ENCODE data around the gene EVI5L.
"Not testable (repeated sequence)": the region's sequence is repeated elsewhere in the genome, so short reads cannot be mapped to it uniquely, and the experiment has no call there.

Gene EVI5L

DNA sequence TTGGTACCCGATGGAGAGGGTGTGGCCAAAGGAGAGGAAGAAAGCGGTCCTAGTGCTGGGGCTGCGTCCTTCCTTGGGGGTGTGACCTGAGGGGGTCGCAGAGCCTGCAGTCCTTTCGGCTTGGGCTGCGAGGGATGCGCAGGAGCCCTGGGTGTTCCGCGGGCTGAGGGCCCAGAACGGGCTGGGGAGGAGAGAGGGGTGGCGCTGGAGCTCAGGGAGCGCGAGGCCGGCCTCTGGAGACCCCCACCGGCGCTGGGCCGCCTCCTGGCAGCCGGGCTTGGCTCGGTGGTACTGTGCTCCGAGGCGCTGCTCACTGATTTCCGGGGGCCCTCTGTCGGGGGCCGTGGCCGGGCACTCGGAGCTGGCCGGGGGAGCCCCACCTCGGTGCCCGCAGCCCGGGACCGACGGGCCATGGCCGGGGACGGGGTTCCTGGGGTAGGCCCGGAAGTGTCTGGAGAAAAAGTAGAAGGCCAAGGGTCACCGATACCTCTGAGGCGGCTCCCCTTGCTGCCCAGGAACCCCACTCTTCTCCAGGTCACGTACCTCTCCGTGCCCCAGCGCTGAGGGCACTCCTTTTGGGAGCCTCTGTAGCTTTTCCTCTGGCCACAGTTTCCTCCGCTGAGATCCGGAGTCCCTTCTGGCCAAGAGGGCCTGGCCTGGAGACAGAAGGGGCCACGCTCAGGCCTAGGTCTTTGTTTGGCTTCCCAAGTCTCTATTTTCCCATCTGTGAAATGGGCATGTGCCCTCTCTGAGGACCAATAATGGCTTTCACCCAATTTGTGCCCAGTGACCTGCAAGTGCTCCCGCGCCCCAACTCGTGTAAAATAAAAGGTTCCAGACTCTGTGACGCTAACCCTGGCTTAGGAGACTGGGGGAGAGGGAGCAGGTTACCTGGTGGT, 42.5 kb downstream of the EVI5L start:
- no peak for DNase-seq (ENCODE audit: low spot score)

DNA sequence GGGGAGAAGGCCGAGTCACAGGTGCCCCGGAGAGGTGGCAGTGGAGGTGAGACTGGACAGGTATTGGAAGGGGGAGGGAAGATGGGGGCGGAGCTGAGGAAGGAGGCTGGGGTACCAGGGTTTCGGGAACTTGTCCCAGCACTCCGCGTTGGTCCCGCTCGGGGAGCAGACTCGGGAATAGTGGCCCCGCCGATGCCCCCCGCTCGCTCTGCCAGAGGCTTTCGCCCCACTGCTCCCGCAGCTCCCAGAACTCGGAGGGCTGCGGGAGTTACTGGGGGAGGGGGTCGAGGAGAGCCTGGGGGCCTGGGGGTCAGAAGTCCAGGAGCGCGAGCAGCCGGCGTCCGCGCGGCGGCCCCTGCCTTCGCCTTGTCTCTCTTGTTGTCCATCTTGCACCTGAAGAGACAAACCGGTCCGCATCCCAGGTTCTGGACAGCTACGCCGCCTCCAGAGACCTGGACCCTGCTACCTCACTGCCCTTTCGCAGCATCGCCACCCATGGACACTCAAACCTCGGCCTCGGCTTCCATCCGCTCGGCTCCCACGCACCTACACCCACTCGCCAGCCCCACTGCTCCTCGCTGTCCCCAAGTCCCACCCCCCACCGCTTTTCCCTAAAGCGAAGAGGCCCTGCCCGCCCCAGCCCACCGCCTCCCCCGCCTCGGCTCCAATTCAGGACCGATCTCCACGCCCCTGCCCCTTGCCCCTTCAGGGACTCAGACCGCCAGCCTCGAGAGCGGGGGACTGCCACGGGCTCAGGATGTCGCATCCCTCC, 43.5 kb downstream of the EVI5L start:
- DNase-seq (ENCODE audit: low spot score): no peak

DNA sequence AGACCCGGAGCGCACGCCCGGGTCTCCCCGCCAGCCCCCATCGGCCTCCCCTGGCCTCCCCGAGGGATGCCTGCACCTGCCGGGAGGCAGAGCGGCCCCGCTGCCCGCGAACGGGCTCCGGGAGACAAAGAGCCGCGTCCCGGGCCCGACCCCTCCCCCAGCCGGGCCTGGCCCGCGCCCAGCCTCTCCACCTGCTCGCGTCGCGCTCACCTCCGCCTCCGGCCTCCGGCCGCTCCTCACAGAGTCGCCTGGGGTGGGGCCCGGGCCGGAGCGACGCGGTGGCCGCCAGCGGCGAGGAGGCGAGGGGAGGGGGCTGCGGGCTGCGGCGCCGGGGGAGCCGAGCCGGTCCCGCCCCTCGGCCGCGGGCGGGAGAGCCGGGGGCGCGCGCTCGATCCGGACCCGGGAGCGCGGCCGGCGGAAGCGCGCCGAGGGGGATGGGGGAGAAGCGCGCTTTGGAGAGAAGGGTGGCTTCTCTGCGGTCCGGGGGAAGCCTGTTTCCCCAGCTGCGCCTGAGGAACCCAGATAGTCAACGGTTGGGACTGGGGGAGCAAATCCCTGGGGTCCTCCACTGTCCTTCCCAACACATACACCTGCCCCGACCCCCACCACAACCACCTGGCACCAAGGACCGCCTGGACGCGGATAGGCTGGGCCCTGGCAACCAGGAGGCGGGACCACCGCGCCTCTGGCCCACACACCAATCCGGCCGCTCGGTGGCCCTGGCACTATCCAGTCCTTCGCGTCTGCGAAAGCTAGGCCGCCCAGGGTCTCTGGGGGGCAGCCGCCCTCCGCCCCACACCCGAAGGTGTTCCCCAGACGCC, 44.3 kb downstream of the EVI5L start, which contains the start of gene PRR36:
Gene PRR36 (minus strand): TSS at position 315 of the 821 bp plus-strand sequence. CDS start 701 bp downstream, outside the sequence.
- DNase-seq (ENCODE audit: low spot score): no peak

DNA sequence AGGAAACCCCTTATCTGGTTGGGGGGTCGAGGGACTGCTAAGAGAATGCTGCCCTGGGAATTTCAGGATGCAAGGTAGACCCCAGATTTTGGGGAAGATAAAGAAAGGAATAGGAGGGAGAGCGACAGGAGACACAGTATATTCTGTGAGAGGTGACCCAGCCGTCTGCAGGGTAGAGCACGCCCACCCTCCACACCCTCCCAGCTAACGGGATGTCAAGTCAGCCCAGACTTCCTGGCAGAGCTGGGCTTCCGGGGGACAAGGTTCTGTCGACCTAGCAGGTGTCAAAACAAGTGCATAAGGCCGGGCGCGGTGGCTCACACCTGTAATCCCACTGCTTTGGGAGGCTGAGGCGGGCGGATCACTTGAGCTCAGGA, 44.9 kb downstream of the EVI5L start:
- no peak for DNase-seq (ENCODE audit: low spot score)

DNA sequence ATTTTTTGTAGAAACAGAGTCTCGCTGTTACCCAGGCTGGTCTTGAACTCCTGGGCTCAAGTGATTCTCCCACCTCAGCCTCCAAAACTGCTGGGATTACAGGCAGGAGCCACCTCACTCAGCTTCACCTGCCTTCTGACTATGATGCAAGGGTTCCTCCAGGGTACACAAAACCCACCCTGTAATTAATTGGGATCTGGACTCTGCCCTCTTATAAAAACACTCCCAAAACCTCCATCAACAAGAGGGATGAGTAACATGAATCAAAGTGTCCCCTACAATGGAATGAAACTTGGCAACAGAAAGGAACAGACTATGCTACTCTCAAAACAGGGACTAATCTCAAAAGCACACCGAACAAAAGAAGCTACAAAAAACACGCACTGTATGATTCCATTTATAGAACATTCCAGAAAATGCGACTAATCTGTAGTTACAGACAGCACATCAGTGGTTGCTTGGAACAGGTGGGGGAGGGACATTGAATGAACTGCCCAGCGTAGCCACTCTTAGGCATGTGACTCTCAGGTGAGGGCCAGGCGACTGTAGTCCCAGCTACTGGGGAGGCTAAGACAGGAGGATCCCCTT, 47.3 kb downstream of the EVI5L start:
- DNase-seq (ENCODE audit: low spot score): no peak

DNA sequence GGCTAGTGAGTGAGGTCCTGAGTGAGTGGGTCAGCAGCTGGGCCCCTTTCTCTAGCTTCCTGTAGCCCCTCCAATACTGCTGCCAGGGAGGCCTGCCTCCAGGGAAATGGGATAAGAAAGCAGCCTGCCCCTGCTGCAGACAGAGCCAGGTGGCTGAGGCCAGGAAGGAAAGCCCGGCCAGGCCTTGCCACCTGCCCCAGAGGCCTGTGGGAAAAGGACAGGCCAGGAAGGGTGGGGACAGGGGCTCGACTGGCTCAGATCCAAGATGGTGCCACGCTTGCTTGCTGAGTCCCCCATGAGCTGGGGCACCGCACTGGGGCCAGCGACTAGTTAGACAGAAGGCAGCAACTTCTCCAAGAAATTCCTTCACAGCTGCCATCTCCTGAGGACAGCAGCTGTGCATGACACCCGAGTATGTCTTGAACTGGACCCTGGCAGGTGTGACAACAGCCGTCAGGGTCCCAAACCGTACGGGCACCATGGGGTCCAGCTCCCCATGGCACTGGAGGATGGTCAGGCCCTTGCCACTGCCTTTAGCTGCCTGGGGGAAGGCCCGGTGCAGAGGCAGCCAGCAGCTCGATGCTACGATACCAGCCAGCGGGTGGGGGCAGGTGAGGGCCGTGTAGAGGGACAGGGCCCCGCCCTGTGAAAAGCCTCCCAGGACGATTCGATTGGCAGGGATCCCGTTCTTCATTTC, 49.2 kb downstream of the EVI5L start:
- DNase-seq (ENCODE audit: low spot score): no peak

DNA sequence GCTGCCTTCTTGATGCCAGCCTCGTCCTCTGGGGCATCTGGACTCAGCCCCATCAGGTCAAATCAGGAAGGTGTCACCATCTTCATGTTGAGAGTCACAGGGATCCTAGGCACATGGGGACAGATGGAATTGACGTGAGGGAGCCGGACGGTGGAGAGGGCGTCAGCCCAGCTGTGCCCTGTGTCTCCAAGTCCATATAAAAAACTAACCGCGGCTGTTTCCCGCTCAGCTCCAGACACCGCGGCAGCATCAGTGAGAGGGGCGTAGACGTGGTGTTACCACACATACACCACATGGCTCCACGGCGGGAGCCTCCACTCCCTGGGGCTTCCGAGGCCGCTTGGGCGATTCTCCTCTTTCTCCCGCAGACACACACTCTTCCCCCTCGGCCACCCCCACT, 49.8 kb downstream of the EVI5L start:
- DNase-seq (ENCODE audit: low spot score): no peak

DNA sequence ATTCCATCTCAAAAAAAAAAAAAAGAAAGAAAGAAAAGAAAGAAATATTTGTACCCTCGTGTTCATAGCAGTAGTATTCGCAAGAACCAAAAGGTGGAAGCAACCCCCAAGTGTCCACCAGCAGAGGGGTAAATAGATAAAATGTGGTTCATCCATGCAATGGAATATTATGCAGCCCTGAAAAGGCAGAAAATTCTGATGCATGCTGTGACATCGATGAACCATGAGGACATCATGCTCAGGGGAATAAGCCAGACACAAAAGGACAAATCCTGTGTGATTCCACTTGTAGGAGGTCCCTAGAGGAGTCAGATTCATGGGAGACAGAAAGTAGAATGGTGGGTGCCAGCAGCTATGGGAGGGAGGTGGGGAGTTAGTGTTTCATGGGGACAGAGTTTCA, 51.9 kb downstream of the EVI5L start:
- DNase-seq (ENCODE audit: low spot score): no peak

DNA sequence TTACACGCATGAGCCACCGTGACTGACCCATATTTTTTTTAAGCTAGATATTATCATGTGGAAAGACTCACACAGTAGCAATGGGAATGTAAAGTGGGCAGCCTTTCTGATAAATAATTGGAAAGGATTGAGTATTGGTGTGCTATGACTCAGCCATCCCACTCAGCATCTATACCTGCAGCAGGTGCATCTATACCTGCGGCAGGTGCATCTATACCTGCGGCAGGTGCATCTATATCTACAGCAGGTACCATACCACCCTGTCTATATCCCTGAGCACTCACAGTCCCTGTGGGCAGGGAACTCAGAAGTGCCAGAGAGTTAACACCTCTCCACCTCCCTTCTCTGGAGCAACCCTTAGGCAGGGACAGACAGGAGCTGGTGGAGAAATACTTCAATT, 53.1 kb downstream of the EVI5L start:
- DNase-seq (ENCODE audit: low spot score): no peak

DNA sequence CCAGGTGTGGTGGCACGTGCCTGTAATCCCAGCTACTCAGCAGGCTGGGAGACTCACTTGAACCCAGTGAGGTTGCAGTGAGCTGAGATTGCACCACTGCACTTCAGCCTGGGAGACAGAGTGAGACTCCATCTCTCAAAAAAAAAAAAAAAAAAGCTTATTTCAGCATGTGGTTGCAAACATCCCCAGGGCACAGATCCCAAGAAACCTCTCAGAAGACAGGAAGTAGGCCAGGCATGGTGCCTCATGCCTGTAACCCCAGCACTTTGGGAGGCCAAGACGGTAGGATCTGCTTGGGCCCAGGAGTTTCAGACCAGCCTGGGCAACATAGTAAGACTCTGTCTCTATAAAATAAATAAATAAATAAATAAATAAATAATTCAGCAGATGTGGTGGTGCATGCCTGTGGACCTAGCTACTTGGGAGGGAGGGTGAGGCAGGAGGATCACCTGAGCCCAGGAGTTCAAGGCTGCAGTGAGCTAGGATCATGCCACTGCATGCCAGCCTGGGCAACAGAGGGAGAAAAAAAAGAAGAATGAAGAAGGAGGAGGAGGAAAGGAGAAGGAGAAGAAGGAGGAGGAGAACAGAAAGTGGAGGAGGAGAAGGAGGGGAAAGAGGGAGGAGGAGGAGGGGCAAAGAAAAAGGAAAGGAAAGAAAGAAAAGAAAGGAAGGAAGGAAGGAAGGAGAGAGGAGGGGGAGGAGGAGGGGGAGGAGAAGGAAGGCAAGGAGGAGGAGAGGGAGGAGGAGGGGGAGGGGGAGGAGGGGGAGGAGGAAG, 54.0 kb downstream of the EVI5L start:
- no peak for DNase-seq (ENCODE audit: low spot score)

DNA sequence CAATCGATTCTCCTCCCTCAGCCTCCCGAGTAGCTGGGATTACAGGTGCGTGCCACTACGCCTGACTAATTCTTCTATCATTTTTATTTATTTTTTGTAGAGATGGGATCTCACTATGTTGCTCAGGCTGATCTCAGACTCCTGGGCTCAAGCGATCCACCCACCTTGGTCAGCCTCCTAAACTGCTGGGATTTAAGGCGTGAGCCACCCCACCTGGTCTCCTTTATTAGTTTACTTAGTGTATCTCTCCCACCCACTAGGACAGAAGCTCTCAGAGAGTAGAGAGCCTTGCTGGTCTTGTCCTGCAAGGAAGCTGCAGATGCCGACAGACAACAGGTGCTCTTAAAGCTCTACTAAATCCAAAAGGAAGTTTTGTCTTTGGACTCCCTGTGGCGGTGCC, 55.8 kb downstream of the EVI5L start:
- DNase-seq (ENCODE audit: low spot score): no peak

DNA sequence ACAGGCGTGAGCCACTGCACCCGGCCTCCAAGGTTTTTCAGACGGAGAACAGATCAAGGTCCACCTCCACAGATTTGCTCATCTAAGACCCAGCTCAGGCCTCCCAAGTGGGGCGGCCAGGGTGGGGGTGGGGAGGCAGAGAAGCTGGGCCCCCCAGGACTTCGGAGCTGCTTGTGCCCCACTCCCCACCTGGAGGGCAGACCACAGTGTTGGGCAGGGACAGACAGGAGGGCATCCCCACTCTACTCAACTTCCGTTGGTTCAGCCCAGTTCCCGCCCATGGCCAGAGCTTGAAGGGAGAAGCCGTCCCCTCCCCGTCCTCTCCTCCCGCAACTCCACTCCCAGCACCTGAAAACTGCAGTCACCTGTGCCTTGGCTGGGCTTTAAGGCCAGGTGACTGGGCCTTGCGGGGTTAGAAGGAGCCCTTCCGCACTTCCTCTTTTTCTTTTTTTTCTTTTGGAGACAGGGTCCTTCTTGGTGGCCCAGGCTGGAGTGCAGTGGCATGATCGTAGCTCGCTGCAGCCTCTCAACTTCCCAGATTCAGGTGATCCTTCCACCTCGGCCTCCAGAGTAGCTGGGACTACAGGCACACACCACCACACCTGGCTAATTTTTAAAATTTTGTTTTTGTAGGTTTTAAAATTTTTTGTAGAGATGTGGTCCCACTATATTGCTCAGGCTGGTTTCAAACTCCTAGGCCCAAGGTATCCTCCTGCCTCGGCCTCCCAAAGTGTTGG, 57.6 kb downstream of the EVI5L start:
- DNase-seq (ENCODE audit: low spot score): no peak

DNA sequence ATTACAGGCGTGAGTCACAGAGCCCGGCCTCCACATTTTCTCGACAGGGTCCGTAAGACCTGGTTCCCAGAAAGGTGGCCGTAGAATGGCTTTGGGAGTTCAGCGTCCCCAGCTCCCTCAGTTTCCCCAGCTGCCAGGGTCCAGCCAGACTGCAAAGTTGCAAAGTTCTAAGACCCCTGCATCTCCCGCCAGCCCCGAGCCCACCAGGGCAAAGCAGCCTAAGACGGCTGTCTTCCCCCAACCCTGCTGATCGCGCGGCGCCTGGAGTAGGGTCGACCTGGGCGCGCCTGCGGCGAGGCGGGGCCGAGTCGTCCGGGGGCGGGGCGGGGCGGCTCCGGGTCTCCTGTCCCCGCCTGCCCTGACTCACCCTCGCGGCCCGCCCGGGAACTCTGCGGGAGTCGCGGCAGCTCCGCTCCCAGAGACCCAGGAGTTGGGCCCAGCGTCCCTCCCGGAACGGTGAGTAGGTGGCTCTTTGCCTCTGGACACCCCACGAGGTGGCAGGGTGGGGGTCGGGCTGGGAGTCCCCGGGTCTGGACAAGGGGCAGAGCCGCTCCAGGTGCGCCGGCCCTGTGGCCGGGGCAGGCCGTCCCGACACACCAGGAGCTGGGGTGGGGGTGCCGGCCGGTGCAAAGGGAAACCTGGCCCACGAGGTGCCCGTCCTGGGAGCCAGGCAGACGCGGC, 58.3 kb downstream of the EVI5L start, which contains the start of gene LRRC8E:
Gene LRRC8E (plus strand): TSS at position 366 of the 681 bp plus-strand sequence. CDS start 7,094 bp downstream, outside the sequence.
- no peak for DNase-seq (ENCODE audit: low spot score)

DNA sequence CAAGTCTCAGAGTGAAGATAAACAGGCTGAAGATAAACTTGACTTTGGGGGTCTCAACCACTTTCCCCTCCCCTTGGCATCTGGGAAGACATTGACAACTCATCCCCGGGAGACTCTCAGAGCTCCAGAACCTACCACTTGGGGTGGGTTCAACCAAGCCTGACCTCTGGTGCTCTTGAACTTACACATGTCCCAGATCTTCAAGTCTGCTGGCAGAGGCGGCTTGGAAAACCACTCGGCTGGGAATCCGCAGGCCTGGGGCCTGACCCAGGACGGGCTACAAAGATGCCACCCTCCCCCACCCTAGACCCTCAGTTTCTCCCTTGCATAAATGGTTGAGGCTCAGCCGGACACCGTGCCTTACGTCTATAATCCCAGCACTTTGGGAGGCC, 58.8 kb downstream of the EVI5L start:
- no peak for DNase-seq (ENCODE audit: low spot score)

DNA sequence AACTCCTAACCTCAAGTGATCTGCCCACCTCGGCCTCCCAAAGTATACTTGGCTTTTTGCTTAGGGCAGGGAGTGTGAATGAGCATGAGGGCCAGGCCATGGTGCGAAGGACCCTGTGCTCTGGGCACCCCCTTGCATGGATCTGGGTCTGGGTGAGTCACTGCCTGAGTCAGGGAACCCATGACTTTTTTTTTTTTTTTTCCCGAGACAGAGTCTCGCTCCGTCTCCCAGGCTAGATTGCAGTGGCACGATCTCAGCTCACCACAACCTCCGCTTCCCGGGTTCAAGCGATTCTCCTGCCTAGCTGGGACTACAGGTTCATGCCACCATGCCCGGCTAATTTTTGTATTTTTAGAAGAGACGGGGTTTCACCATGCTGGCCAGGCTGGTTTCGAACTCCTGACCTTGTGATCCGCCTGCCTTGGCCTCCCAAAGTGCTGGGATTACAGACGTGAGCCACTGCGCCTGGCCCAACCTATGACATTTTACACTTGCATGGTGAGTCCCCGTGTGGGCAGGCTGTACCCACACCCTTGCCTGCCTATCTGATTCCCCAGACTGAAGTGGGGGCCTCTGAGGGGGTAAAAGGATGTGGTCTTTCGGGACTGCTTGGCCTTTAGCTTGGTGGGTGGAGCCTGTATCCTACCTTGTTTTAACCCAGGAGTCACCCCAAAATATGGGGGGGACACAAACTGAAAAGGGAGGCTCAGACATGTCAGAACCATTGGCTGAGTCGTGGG, 63.5 kb downstream of the EVI5L start:
- not testable (repeated sequence) for DNase-seq (ENCODE audit: low spot score)

DNA sequence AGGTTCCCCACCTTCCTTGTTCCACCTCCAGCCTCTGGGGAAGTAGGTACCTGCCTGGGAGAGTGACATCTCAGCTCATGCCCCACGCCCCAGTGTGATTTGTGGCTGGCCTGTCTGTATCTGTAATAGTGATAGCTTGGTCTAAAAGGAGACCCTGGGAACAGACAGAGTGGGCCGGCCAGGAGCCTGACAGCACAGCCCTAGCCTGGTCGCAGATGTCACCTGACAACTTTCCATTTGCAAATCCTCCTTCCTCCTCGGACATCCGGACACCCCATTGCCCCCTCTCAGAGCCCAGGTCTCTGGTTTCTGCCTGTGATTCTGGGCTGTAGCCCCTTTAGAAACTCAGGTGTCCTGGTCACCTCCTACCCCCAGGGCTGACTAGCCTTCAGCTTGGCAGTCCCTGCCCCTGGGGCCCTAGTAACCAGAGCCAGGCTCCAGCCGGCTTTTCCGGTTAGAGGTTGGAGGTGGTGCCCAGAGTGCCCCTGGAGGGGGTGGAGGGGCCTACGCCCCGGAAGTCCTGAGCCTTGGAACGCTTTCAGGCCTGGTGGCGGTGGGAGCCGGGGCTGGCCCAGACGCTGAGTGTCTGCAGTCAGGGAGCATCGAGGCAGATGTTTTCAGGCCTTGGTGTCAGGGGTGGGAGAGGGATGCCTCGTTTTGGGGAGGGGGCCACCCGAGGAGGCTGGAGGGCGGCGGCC, 64.7 kb downstream of the EVI5L start:
- DNase-seq (ENCODE audit: low spot score): no peak

DNA sequence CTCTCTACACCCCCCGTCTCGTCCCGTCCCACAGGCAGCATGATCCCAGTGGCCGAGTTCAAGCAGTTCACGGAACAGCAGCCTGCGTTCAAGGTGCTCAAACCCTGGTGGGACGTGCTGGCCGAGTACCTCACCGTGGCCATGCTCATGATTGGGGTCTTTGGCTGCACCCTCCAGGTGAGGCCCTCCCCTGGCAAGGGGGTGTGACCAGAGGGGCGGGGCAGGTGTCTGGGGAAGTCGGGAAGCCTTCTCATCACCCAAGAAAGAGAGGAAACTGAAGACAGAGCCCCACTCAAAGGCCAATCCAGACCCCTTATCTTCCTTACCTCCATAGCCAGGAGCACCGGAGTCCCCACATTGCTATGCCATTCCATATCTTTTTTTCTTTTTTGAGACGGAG, 65.5 kb downstream of the EVI5L start:
- no peak for DNase-seq (ENCODE audit: low spot score)

DNA sequence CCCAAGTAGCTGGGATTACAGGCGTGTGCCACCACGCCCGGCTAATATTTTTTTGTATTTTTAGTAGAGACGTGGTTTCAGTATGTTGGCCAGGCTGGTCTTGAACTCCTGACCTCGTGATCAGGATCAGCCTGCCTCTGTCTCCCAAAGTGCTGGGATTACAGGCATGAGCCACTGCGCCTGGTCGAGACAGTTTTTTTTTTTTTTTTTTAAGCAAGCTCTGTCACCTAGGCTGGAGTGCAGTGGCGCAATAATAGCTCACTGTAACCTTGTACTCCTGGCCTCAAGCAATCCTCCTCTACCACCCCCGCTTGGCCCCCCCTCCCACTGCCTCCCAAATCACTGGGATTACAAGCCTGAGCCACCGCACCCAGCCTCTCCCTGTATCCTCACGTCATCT, 67.3 kb downstream of the EVI5L start:
- no peak for DNase-seq (ENCODE audit: low spot score)

Data from kidney capillary endothelial cell (primary cell).